ENCODE results near the gene GBGT1. TPM values are rescaled to one million over a fixed set of nuclear protein-coding genes. Genes with fewer than 3 reads are reported as not detected.

Gene GBGT1
- total and polyA plus RNA-seq, 9 donors = 3.9 to 43.3 (median 20.8) TPM

DNA sequence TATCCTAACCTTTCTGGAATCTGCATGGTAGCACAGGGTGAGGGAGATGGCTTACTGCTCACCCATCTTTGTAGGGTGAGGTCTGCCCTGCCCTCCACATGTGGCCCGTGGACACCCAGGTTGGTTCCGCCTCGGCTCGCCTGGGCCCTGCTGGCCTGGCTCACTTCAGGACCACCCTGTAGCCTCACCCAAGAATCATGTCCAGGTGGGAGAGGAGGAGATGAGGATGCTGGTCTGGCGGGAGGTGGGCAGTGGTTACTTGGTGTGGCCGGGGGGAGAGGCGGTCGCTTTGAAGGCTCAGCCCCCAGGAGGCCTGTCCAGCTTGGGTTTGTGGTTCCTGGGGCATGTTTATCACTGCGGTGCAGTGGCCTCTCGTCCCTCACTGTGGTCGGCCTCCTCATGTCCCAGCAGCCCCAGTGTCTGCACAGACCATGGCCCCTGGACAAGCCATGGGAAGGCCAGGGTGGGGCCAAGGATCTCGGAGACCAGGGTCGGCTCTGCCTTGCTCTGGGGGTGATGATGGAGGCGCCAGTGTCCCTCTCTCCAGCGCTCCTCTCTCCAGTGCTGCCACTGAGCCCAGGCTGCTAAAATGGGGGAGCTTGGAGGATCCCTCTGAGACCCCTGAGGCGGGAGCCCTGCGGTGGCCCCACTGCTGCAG is 40.8 kb upstream of the GBGT1 start:
- WGBS, 3 donors = 83 to 87% (median 85%) methylated on average over 12 to 17 of the region's 17 CpGs
- Histone ChIP-seq H3K36me3 (no peaks in the 10 kb centered on the region), H3K27ac (no peak overlapping the region), H3K9me3 (no peaks in the 10 kb centered on the region), H3K4me3 (no peak overlapping the region), H3K4me1 (ENCODE audit: insufficient read depth) (no peaks in the 10 kb centered on the region), H3K27me3 (no peaks in the 10 kb centered on the region)
- no peak for DNase-seq
- TF ChIP-seq, protein P1, sequence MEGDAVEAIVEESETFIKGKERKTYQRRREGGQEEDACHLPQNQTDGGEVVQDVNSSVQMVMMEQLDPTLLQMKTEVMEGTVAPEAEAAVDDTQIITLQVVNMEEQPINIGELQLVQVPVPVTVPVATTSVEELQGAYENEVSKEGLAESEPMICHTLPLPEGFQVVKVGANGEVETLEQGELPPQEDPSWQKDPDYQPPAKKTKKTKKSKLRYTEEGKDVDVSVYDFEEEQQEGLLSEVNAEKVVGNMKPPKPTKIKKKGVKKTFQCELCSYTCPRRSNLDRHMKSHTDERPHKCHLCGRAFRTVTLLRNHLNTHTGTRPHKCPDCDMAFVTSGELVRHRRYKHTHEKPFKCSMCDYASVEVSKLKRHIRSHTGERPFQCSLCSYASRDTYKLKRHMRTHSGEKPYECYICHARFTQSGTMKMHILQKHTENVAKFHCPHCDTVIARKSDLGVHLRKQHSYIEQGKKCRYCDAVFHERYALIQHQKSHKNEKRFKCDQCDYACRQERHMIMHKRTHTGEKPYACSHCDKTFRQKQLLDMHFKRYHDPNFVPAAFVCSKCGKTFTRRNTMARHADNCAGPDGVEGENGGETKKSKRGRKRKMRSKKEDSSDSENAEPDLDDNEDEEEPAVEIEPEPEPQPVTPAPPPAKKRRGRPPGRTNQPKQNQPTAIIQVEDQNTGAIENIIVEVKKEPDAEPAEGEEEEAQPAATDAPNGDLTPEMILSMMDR (IDR thresholded peaks at IDR 0.05) = no peak
- no peak for TF ChIP-seq EP300 (IDR thresholded peaks at IDR 0.05)
- no peak for TF ChIP-seq POLR2A (IDR thresholded peaks at IDR 0.05)
- intact Hi-C loops (cut with DNase I) = no loop called here

DNA sequence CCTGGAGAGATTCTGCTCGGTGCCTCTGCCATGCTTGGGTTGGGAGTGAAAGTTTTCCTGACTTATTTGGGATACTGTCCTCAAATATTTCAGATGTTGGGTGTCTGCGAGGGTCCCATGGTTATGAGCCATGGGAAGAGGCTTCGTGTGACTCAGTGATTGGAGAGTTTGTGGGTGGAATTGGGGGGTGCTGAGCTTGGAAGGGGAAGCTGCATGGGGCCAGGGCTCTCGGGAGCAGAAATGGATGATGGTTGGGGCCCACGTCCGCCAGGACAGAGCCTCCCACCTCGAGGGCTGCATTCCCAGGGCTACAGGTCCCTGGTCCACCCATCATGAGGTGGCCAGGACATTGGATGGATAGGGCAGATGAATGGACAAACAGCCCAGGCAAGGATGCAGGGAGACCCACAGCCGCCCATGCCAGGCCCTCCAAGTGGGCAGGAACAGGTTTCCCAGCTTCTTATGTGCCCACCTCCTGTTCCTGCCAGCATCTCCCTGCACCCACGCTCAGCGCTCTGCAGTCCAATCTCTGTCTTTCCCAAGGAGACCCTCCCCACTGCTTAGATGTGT is 39.9 kb upstream of the GBGT1 start:
- TF ChIP-seq EP300 (IDR thresholded peaks at IDR 0.05) (no peak), POLR2A (IDR thresholded peaks at IDR 0.05) (no peak)
- TF ChIP-seq, protein P1 (IDR thresholded peaks at IDR 0.05) = no peak
- no peaks in the 10 kb centered on the region for H3K36me3 ChIP-seq
- H3K27me3 ChIP-seq = no peaks in the 10 kb centered on the region
- no peak for DNase-seq
- no peaks in the 10 kb centered on the region for H3K9me3 ChIP-seq
- H3K4me1 ChIP-seq (ENCODE audit: insufficient read depth) = no peaks in the 10 kb centered on the region
- intact Hi-C loops (cut with DNase I) = no loop called here
- no peak overlapping the region for H3K27ac ChIP-seq
- WGBS, 3 donors = 69 to 76% (median 75%) methylated on average over 10 of the region's 10 CpGs
- no peak overlapping the region for H3K4me3 ChIP-seq

DNA sequence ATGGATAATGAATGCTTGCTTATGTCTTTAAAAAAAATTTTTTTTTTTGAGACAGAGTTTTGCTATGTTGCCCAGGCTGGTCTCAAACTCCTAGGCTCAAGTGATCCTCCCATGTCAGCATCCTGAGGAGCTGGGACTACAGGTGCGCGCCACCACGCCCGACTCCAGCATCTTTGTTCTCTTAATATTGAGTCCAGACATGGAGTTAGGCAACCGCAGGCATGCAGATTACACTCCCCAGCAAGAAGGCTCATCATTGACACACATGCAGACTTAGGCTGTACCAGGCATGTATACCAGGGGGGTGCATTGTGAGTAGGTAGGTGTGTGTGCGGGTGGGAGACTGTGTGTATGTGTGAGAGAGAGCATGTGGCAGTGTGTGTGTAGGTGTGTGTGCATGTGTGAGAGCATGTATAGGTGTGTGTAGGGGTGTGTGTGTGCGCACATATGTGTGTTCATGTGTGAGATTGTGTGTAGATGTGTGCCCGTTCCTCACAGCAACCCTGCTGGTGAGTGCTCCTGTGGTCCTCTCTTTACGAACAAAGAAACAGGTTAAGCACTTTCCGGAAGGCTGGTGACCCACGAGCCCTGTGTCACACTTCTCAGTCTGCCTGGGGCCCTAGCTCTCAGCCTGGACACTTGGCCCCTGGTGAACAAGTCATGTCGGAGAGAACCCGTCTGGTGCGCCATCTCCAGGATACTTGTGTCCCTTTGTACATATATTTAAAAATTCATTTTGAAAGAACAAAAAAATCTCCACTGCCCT is 39.2 kb upstream of the GBGT1 start:
- Histone ChIP-seq H3K9me3 (no peaks in the 10 kb centered on the region), H3K27me3 (no peaks in the 10 kb centered on the region), H3K27ac (no peak overlapping the region), H3K36me3 (no peaks in the 10 kb centered on the region), H3K4me1 (ENCODE audit: insufficient read depth) (no peaks in the 10 kb centered on the region), H3K4me3 (no peak overlapping the region)
- intact Hi-C loops (cut with DNase I) = no loop called here
- no peak for DNase-seq
- TF ChIP-seq EP300 (IDR thresholded peaks at IDR 0.05) = no peak
- TF ChIP-seq, protein P1 (IDR thresholded peaks at IDR 0.05) = no peak
- TF ChIP-seq POLR2A (IDR thresholded peaks at IDR 0.05) = no peak
- 88 to 89% (median 89%) methylated on average over 14 of the region's 14 CpGs for WGBS, 3 donors

DNA sequence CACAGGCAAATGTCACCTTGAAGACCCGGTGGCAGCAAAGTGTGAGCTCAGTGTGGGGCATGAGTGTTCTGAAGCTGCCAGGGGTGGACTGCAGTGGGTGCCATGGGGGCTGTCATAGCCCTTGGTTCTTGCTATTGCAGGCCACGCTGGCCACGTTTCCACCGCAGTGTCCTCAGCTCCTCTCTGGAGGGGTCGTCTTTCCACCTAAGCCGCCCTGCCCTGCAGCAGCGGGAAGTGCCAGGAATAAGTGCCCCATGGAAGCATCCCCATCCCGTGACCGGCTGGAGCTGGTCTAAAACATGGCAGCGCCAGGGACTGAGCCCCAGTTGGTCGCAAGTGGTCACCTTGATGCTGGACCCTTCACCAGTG is 38.4 kb upstream of the GBGT1 start:
- WGBS, 3 donors = 84 to 89% (median 84%) methylated on average over 11 of the region's 11 CpGs
- Histone ChIP-seq H3K27me3 (no peaks in the 10 kb centered on the region), H3K36me3 (no peaks in the 10 kb centered on the region), H3K27ac (no peak overlapping the region), H3K9me3 (no peaks in the 10 kb centered on the region), H3K4me1 (ENCODE audit: insufficient read depth) (no peaks in the 10 kb centered on the region), H3K4me3 (no peak overlapping the region)
- intact Hi-C loops (cut with DNase I) = no loop called here
- no peak for TF ChIP-seq EP300 (IDR thresholded peaks at IDR 0.05)
- TF ChIP-seq, protein P1 (IDR thresholded peaks at IDR 0.05) = no peak
- no peak for TF ChIP-seq POLR2A (IDR thresholded peaks at IDR 0.05)
- DNase-seq = no peak
